Loucy (cell line): ENCODE data around the gene SYT6.

Experiments used
- H2AFZ ChIP-seq: fragments of 200-600 bp; sonication (generic); 2 replicates; pipeline ENCODE4 v1.6.0; 2016; ENCODE audit warnings: antibody characterized with exemption, mild to moderate bottlenecking, low read length, moderate library complexity
- H3F3A ChIP-seq: fragments of 200-600 bp; 2 replicates; pipeline ENCODE4 v1.6.0; 2016; ENCODE audit warnings: antibody characterized with exemption, low read depth, mild to moderate bottlenecking
- H3K27me3 ChIP-seq: fragments of 200-600 bp; sonication (generic); 2 replicates; pipeline ENCODE4 v1.6.1; 2014; ENCODE audit warnings: low read length, mild to moderate bottlenecking; ENCODE audit not compliant: insufficient read depth, poor library complexity, severe bottlenecking
- H3K36me3 ChIP-seq: fragments of 200-600 bp; sonication (generic); 2 replicates; pipeline ENCODE4 v1.6.1; 2016; ENCODE audit warnings: low read length; ENCODE audit not compliant: insufficient read depth
- H3K4me1 ChIP-seq: fragments of 200-600 bp; sonication (generic); 2 replicates; pipeline ENCODE4 v1.5.1; 2014; ENCODE audit warnings: low read length, mild to moderate bottlenecking; ENCODE audit not compliant: insufficient read depth, poor library complexity, severe bottlenecking
- H3K4me2 ChIP-seq: fragments of 200-600 bp; sonication (generic); 2 replicates; pipeline ENCODE4 v1.6.0; 2014; ENCODE audit warnings: antibody characterized with exemption, low read length, low read depth, mild to moderate bottlenecking; ENCODE audit not compliant: poor library complexity, severe bottlenecking
- H3K4me3 ChIP-seq: fragments of 200-600 bp; sonication (generic); 2 replicates; pipeline ENCODE4 v1.5.1; 2014; ENCODE audit warnings: low read length, mild to moderate bottlenecking, mixed read lengths; ENCODE audit not compliant: poor library complexity, severe bottlenecking
- H3K79me2 ChIP-seq: fragments of 200-600 bp; sonication (generic); 2 replicates; pipeline ENCODE4 v1.6.1; 2014; ENCODE audit warnings: low read length; ENCODE audit not compliant: insufficient read depth
- H3K9ac ChIP-seq: fragments of 200-600 bp; sonication (generic); 2 replicates; pipeline ENCODE4 v1.6.0; 2014; ENCODE audit warnings: mild to moderate bottlenecking, low read depth, low read length, moderate library complexity; ENCODE audit not compliant: poor library complexity, severe bottlenecking
- H3K9me2 ChIP-seq: fragments of 200-600 bp; sonication (generic); replicated peaks from 2 replicates; pipeline ENCODE4 v1.6.1; 2016; ENCODE audit warnings: low read depth, low read length, mixed read lengths
- H3K9me3 ChIP-seq: fragments of 200-600 bp; sonication (generic); 2 replicates; pipeline ENCODE4 v1.6.1; 2014; ENCODE audit warnings: mild to moderate bottlenecking, antibody characterized with exemption, low read length, low read depth; ENCODE audit not compliant: insufficient read depth
- H4K20me1 ChIP-seq: fragments of 200-600 bp; sonication (generic); 2 replicates; pipeline ENCODE4 v1.6.0; 2014; ENCODE audit warnings: antibody characterized with exemption, low read length, mild to moderate bottlenecking; ENCODE audit not compliant: insufficient read depth, poor library complexity, severe bottlenecking
- CTCF ChIP-seq: fragments of 200-600 bp; sonication (generic); conservative IDR thresholded peaks from 2 replicates; pipeline ENCODE4 v1.5.1; 2014; ENCODE audit warnings: mild to moderate bottlenecking, antibody characterized with exemption, low read length
- EZH2phosphoT487 ChIP-seq: fragments of 200-600 bp; IDR thresholded peaks from 2 replicates; pipeline ENCODE4 v1.6.1; 2018; ENCODE audit warnings: antibody characterized with exemption, mild to moderate bottlenecking, moderate library complexity, borderline replicate concordance

The SYT6 gene

GRCh38 chr1:114088392-114089299 lies 65.0 kb downstream of the SYT6 start:
- peaks cover 5% of the 10 kb centered on the region for H3K27me3 ChIP-seq
- no peak for TF ChIP-seq EZH2phosphoT487
- no peak for TF ChIP-seq CTCF
- H3K79me2 ChIP-seq = no peaks in the 10 kb centered on the region
- no peaks in the 10 kb centered on the region for H4K20me1 ChIP-seq
- H3K4me3 ChIP-seq = no peak overlapping the region
- H3K4me1 ChIP-seq = peaks cover 4% of the 10 kb centered on the region
- H2AFZ ChIP-seq = no peak overlapping the region
- no peak overlapping the region for H3K9ac ChIP-seq
- H3F3A ChIP-seq = no peaks in the 10 kb centered on the region
- H3K9me2 ChIP-seq = no peaks in the 10 kb centered on the region
- no peaks in the 10 kb centered on the region for H3K9me3 ChIP-seq
- no peak overlapping the region for H3K4me2 ChIP-seq
- no peaks in the 10 kb centered on the region for H3K36me3 ChIP-seq

GRCh38 chr1:114087495-114087894 lies 66.2 kb downstream of the SYT6 start:
- Histone ChIP-seq H3K27me3 (peaks cover 5% of the 10 kb centered on the region), H3K9me3 (no peaks in the 10 kb centered on the region), H3K4me2 (no peak overlapping the region), H3K36me3 (no peaks in the 10 kb centered on the region), H3K79me2 (no peaks in the 10 kb centered on the region), H2AFZ (no peak overlapping the region), H3K9ac (no peak overlapping the region), H3K4me1 (peaks cover 4% of the 10 kb centered on the region), H3K4me3 (no peak overlapping the region), H4K20me1 (no peaks in the 10 kb centered on the region), H3F3A (no peaks in the 10 kb centered on the region), H3K9me2 (no peaks in the 10 kb centered on the region)
- TF ChIP-seq CTCF (no peak), EZH2phosphoT487 (no peak)

- Histone ChIP-seq H3K27me3 (peaks cover 5% of the 10 kb centered on the region), H3K9ac (no peak overlapping the region), H3K79me2 (no peaks in the 10 kb centered on the region), H3K9me3 (no peaks in the 10 kb centered on the region), H3K4me3 (no peak overlapping the region), H3K9me2 (no peaks in the 10 kb centered on the region), H3K4me2 (no peak overlapping the region), H3F3A (no peaks in the 10 kb centered on the region), H4K20me1 (no peaks in the 10 kb centered on the region), H3K36me3 (no peaks in the 10 kb centered on the region), H2AFZ (no peak overlapping the region), H3K4me1 (peaks cover 4% of the 10 kb centered on the region)
- TF ChIP-seq CTCF (no peak), EZH2phosphoT487 (no peak)
These were observed 66.9 kb downstream of the SYT6 start for GRCh38 chr1:114086601-114087368.
